ENCODE results near the gene IGFL3. TPM values are rescaled to one million over a fixed set of nuclear protein-coding genes. Genes with fewer than 3 reads are reported as not detected.

IGFL3 gene
- total and polyA plus RNA-seq, 2 donors = not detected

GRCh38 chr19:46137915-46138473 is 13.5 kb upstream of the IGFL3 start:
- no peak for DNase-seq (ENCODE audit: extremely low spot score)
- WGBS = 78% methylated on average over 4 of the region's 4 CpGs
- Histone ChIP-seq H3K36me3 (ENCODE audit: insufficient read depth) (no peaks in the 10 kb centered on the region), H3K4me3 (ENCODE audit: low read depth, low read length) (no peak overlapping the region), H3K4me1 (ENCODE audit: insufficient read depth) (no peaks in the 10 kb centered on the region), H3K27ac (ENCODE audit: low read depth) (no peak overlapping the region)

DNA sequence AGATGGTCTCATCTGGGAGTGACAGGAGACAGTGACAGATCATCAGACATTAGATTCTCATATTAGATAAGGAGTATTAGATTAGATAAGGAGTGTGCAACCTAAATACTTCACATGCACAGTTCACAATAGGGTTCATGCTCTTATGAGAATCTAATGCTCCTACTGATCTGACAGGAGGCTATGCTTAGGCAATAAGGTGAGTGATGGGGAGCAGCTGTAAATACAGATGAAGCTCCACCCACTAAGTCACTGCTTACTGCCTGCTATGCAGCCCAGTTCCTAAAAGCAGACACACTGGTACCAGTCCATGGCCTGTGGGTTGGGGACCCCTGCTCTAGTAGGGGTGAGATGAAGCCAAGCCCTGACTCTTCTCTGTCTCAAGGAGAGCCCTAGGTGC is 10.0 kb upstream of the IGFL3 start:
- DNase-seq (ENCODE audit: extremely low spot score) = no peak
- Histone ChIP-seq H3K4me1 (ENCODE audit: insufficient read depth) (peaks cover 3% of the 10 kb centered on the region), H3K4me3 (ENCODE audit: low read depth, low read length) (no peak overlapping the region), H3K27ac (ENCODE audit: low read depth) (no peak overlapping the region), H3K36me3 (ENCODE audit: insufficient read depth) (no peaks in the 10 kb centered on the region)

- H3K4me3 ChIP-seq (ENCODE audit: low read depth, low read length) = no peak overlapping the region
- no peaks in the 10 kb centered on the region for H3K36me3 ChIP-seq (ENCODE audit: insufficient read depth)
- peaks cover 3% of the 10 kb centered on the region for H3K4me1 ChIP-seq (ENCODE audit: insufficient read depth)
- DNase-seq (ENCODE audit: extremely low spot score) = no peak
- WGBS = 84% methylated on average over 1 of the region's 1 CpG
- H3K27ac ChIP-seq (ENCODE audit: low read depth) = no peak overlapping the region
These were observed 9.3 kb upstream of the IGFL3 start for GRCh38 chr19:46133777-46134241.

GRCh38 chr19:46133101-46133627 is 8.7 kb upstream of the IGFL3 start:
- H3K4me3 ChIP-seq (ENCODE audit: low read depth, low read length) = no peak overlapping the region
- peaks cover 3% of the 10 kb centered on the region for H3K4me1 ChIP-seq (ENCODE audit: insufficient read depth)
- WGBS = 68% methylated on average over 6 of the region's 6 CpGs
- no peaks in the 10 kb centered on the region for H3K36me3 ChIP-seq (ENCODE audit: insufficient read depth)
- H3K27ac ChIP-seq (ENCODE audit: low read depth) = no peak overlapping the region
- peak; percentile 41 for DNase-seq (ENCODE audit: extremely low spot score)

- Histone ChIP-seq H3K4me1 (ENCODE audit: insufficient read depth) (peaks cover 3% of the 10 kb centered on the region), H3K4me3 (ENCODE audit: low read depth, low read length) (no peak overlapping the region), H3K27ac (ENCODE audit: low read depth) (no peak overlapping the region), H3K36me3 (ENCODE audit: insufficient read depth) (no peaks in the 10 kb centered on the region)
- no peak for DNase-seq (ENCODE audit: extremely low spot score)
- WGBS = 92% methylated on average over 4 of the region's 4 CpGs
These were observed 8.1 kb upstream of the IGFL3 start for GRCh38 chr19:46132508-46133100.

GRCh38 chr19:46131485-46132143 is 7.1 kb upstream of the IGFL3 start:
- no peak overlapping the region for H3K27ac ChIP-seq (ENCODE audit: low read depth)
- DNase-seq (ENCODE audit: extremely low spot score) = no peak
- no peaks in the 10 kb centered on the region for H3K36me3 ChIP-seq (ENCODE audit: insufficient read depth)
- H3K4me3 ChIP-seq (ENCODE audit: low read depth, low read length) = no peak overlapping the region
- 54% methylated on average over 10 of the region's 10 CpGs for WGBS
- H3K4me1 ChIP-seq (ENCODE audit: insufficient read depth) = peaks cover 3% of the 10 kb centered on the region

DNA sequence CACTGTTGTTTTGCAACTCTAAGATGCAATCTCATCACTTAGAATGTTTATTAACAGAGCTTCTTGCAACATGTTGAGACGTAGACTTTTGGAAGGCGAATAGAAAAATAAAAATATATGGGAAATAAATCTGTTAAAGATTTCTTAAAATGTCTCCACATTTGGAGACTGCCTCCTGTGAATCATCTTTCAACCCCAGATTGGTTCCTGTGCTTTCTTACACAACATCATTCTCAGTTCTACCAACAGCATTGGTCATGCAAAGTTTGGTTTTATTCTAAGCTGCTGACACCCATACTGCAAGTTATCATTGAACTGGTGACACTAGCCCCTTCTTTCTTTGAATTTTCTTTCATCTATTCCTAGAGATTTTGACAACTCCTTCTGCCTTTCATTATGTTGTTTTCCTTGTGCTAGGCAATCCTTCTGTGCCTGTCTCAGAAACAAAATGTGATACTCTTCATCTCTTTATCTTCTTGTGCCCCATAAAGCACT is 1.6 kb upstream of the IGFL3 start:
- 90% methylated on average over 2 of the region's 2 CpGs for WGBS

DNA sequence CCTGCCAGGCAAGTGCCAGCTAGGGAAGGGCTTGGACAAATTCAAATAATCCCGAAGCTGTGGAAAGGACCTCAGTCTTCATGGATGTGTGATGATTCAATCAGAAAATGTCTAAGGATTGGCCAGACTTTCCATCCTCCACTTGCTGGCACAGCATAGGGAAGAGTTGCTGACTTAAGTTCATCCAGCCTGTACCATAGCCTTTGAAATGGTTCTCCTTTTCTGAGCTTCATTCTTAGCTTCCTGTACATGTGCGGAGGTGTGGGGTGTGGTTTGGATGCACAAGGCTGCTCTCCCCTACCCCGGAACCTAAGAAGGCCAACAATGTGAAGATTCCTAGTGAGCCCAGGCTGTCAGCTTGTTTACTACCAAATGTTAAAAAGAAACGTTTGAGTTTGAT is 959 bp upstream of the IGFL3 start:
- no peak overlapping the region for H3K27ac ChIP-seq (ENCODE audit: low read depth)

More for the DNA sequence above, 1.6 kb upstream of the IGFL3 start:
- DNase-seq (ENCODE audit: extremely low spot score) = no peak
- no peaks in the 10 kb centered on the region for H3K4me1 ChIP-seq (ENCODE audit: insufficient read depth)
- H3K4me3 ChIP-seq (ENCODE audit: low read depth, low read length) = no peak overlapping the region
- H3K36me3 ChIP-seq (ENCODE audit: insufficient read depth) = no peaks in the 10 kb centered on the region
- no peak overlapping the region for H3K27ac ChIP-seq (ENCODE audit: low read depth)

DNA sequence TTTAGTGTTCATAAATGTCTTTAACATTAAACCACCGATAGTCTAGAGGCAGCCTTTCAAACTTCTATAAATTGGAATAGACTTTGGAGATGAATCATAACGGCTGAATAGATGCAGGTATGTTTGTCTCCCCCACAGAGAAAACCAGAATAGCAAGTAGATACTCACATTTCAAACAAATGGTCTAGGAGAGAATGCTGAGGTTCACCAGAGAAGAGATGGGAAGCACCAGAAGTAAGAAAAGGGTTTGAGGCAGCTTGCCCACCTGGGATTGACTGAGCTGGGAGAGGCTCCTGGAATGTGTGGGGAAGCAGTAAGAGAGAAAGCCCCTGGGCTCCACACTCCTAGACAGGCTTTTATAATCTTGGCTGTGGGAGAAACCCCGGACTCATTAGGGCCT is 6.4 kb downstream of the IGFL3 start:
- DNase-seq (ENCODE audit: extremely low spot score) = no peak
- no peaks in the 10 kb centered on the region for H3K4me1 ChIP-seq (ENCODE audit: insufficient read depth)
- H3K27ac ChIP-seq (ENCODE audit: low read depth) = no peak overlapping the region
- no peak overlapping the region for H3K4me3 ChIP-seq (ENCODE audit: low read depth, low read length)
- no peaks in the 10 kb centered on the region for H3K36me3 ChIP-seq (ENCODE audit: insufficient read depth)
- WGBS = 70% methylated on average over 3 of the region's 3 CpGs

More for the DNA sequence above, 959 bp upstream of the IGFL3 start:
- WGBS = 74% methylated on average over 4 of the region's 4 CpGs
- Histone ChIP-seq H3K36me3 (ENCODE audit: insufficient read depth) (no peaks in the 10 kb centered on the region), H3K4me3 (ENCODE audit: low read depth, low read length) (no peak overlapping the region), H3K4me1 (ENCODE audit: insufficient read depth) (no peaks in the 10 kb centered on the region)
- no peak for DNase-seq (ENCODE audit: extremely low spot score)

DNA sequence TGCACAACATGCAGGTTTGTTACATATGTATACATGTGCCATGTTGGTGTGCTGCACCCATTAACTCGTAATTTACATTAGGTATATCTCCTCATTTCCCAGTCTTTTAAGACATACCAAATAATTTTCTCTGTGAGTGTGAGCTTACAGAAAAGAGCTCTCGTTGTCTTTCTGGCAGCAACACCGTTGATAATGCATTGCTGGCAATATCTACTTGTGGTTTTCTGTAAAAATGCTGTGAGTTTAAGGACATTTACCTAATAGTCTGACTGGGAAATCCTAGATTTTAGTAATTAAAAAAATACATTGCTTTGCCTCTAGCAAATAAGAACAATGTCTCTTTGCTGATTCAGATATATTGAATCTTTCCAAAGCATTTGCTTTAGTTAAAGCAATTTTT is 8.4 kb downstream of the IGFL3 start:
- DNase-seq (ENCODE audit: extremely low spot score) = no peak
- WGBS = 63% methylated on average over 3 of the region's 3 CpGs
- no peak overlapping the region for H3K27ac ChIP-seq (ENCODE audit: low read depth)
- H3K4me1 ChIP-seq (ENCODE audit: insufficient read depth) = no peaks in the 10 kb centered on the region
- no peak overlapping the region for H3K4me3 ChIP-seq (ENCODE audit: low read depth, low read length)
- no peaks in the 10 kb centered on the region for H3K36me3 ChIP-seq (ENCODE audit: insufficient read depth)

DNA sequence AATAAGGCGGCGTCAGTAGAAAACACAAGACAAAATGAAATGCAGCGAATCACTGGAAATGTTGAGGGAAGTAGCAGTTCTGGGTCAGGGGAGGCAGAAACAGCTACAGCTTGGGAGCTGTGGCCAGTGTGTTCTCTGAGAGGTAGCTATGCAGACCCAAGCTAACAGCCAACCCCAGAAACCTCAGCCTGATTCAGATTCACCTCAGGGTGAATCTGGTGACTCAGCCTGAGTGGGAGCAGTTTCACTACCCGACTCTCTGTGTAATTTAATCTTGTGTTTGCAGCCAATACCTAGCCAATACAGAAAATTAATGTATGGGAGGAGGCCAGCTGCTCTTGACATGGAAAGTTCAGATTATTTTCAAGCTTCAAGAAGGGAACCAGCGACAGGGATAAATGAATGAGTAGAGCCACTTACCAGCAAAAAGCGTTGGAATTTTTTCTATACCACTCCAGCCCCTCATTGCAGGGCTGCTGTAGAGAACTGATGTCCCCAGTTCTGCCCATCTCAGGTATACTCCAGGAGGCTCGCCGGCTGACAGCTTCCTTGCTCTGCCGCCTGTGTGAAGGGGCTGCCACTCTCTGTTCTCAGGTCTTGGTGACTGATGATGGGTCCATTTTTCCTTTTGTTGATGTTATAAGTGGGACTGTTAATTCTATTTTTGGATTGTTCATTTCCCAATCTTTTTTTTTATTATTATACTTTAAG is 8.9 kb downstream of the IGFL3 start:
- 71% methylated on average over 9 of the region's 9 CpGs for WGBS
- no peak overlapping the region for H3K27ac ChIP-seq (ENCODE audit: low read depth)
- no peaks in the 10 kb centered on the region for H3K36me3 ChIP-seq (ENCODE audit: insufficient read depth)
- no peaks in the 10 kb centered on the region for H3K4me1 ChIP-seq (ENCODE audit: insufficient read depth)
- no peak overlapping the region for H3K4me3 ChIP-seq (ENCODE audit: low read depth, low read length)
- no peak for DNase-seq (ENCODE audit: extremely low spot score)

- DNase-seq (ENCODE audit: extremely low spot score) = no peak
These were observed 10.8 kb downstream of the IGFL3 start for GRCh38 chr19:46113726-46114125.

GRCh38 chr19:46112527-46112926 is 12.0 kb downstream of the IGFL3 start:
- DNase-seq (ENCODE audit: extremely low spot score) = no peak
- Histone ChIP-seq H3K27ac (ENCODE audit: low read depth) (no peak overlapping the region), H3K36me3 (ENCODE audit: insufficient read depth) (no peaks in the 10 kb centered on the region), H3K4me3 (ENCODE audit: low read depth, low read length) (no peak overlapping the region), H3K4me1 (ENCODE audit: insufficient read depth) (no peaks in the 10 kb centered on the region)
- 67% methylated on average over 2 of the region's 2 CpGs for WGBS

More at GRCh38 chr19:46113726-46114125, 10.8 kb downstream of the IGFL3 start:
- WGBS = 26% methylated on average over 1 of the region's 1 CpG
- Histone ChIP-seq H3K27ac (ENCODE audit: low read depth) (no peak overlapping the region), H3K4me3 (ENCODE audit: low read depth, low read length) (no peak overlapping the region), H3K36me3 (ENCODE audit: insufficient read depth) (no peaks in the 10 kb centered on the region), H3K4me1 (ENCODE audit: insufficient read depth) (no peaks in the 10 kb centered on the region)

Data from urinary bladder (tissue), 4 donors.